ENCODE results near the gene APIP.

Gene APIP

DNA sequence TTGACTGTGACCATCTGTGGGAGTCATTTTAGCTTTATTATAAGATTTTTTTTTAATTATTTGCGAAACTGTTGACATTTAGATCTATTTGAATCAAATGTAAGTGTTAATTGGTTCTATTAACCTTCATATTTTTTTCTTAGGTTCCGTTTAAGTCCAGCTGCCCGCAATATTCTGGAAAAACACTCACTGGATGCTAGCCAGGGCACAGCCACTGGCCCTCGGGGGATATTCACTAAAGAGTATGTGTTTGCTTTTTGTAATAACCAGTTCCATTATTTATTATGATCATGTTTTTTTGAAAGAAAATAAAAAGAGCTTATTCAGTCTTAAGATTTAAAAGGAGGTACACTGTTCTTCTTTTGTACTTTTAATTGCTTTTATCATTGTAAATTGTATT is 44.1 kb upstream of the APIP start:
- no peak overlapping the region for H4K91ac ChIP-seq (ENCODE audit: low read depth, low read length)
- no peak for DNase-seq
- H2BK5ac ChIP-seq (ENCODE audit: low read depth, low read length, poor library complexity), result no peak overlapping the region
- H3K36me3 ChIP-seq (ENCODE audit: control insufficient read depth in 1 of 2, insufficient read depth in 2 of 2, low read length in 2 of 2), result no peaks in the 10 kb centered on the region
- no peak overlapping the region for H3K4ac ChIP-seq (ENCODE audit: low read depth, low read length)
- H3K18ac ChIP-seq (ENCODE audit: low read length), result no peak overlapping the region
- no peak overlapping the region for H4K12ac ChIP-seq (ENCODE audit: low read depth, low read length)
- H4K8ac ChIP-seq (ENCODE audit: low read depth, low read length), result no peak overlapping the region
- no peak overlapping the region for H3K14ac ChIP-seq (ENCODE audit: low read length)
- H3K79me2 ChIP-seq (ENCODE audit: control insufficient read depth, insufficient read depth, low read length, poor library complexity), result no peaks in the 10 kb centered on the region
- H3K23ac ChIP-seq (ENCODE audit: low read length), result no peak overlapping the region
- H3K9ac ChIP-seq (ENCODE audit: low read length), result no peak overlapping the region
- H3K79me1 ChIP-seq (ENCODE audit: low read length), result no peaks in the 10 kb centered on the region
- H3K27ac ChIP-seq (ENCODE audit: low read depth, low read length), result no peak overlapping the region
- H2BK12ac ChIP-seq (ENCODE audit: low read length), result no peak overlapping the region
- no peak overlapping the region for H3K4me2 ChIP-seq (ENCODE audit: low read length)
- no peak overlapping the region for H3K4me3 ChIP-seq (ENCODE audit: low read depth, low read length)
- no CpG with 5 or more reads among the region's 4 CpGs for WGBS (ENCODE audit: extremely low coverage, insufficient coverage, insufficient read length)
- no peaks in the 10 kb centered on the region for H3K4me1 ChIP-seq (ENCODE audit: control insufficient read depth in 1 of 2, insufficient read depth in 2 of 2, low read length in 2 of 2)
- H2BK120ac ChIP-seq (ENCODE audit: insufficient read depth, low read length, poor library complexity), result no peak overlapping the region
- H2AFZ ChIP-seq (ENCODE audit: insufficient read depth, low read length, poor library complexity), result no peak overlapping the region
- H3K27me3 ChIP-seq (ENCODE audit: insufficient read depth, low read length), result no peaks in the 10 kb centered on the region
- no peak overlapping the region for H2AK5ac ChIP-seq (ENCODE audit: low read length)
- no peaks in the 10 kb centered on the region for H3K9me3 ChIP-seq (ENCODE audit: insufficient read depth, low read depth, low read length)

- no peaks in the 10 kb centered on the region for H3K4me1 ChIP-seq (ENCODE audit: control insufficient read depth in 1 of 2, insufficient read depth in 2 of 2, low read length in 2 of 2)
- no peak overlapping the region for H4K12ac ChIP-seq (ENCODE audit: low read depth, low read length)
- H3K18ac ChIP-seq (ENCODE audit: low read length), result no peak overlapping the region
- H3K36me3 ChIP-seq (ENCODE audit: control insufficient read depth in 1 of 2, insufficient read depth in 2 of 2, low read length in 2 of 2), result no peaks in the 10 kb centered on the region
- H2BK5ac ChIP-seq (ENCODE audit: low read depth, low read length, poor library complexity), result no peak overlapping the region
- H3K23ac ChIP-seq (ENCODE audit: low read length), result no peak overlapping the region
- H3K14ac ChIP-seq (ENCODE audit: low read length), result no peak overlapping the region
- H2AFZ ChIP-seq (ENCODE audit: insufficient read depth, low read length, poor library complexity), result no peak overlapping the region
- no peak overlapping the region for H2AK5ac ChIP-seq (ENCODE audit: low read length)
- no peak for DNase-seq
- no peak overlapping the region for H3K9ac ChIP-seq (ENCODE audit: low read length)
- no peak overlapping the region for H3K4me2 ChIP-seq (ENCODE audit: low read length)
- no peaks in the 10 kb centered on the region for H3K27me3 ChIP-seq (ENCODE audit: insufficient read depth, low read length)
- no peak overlapping the region for H2BK12ac ChIP-seq (ENCODE audit: low read length)
- H3K4me3 ChIP-seq (ENCODE audit: low read depth, low read length), result no peak overlapping the region
- no CpG with 5 or more reads among the region's 1 CpG for WGBS (ENCODE audit: extremely low coverage, insufficient coverage, insufficient read length)
- H3K79me1 ChIP-seq (ENCODE audit: low read length), result no peaks in the 10 kb centered on the region
- no peaks in the 10 kb centered on the region for H3K79me2 ChIP-seq (ENCODE audit: control insufficient read depth, insufficient read depth, low read length, poor library complexity)
- H3K27ac ChIP-seq (ENCODE audit: low read depth, low read length), result no peak overlapping the region
- H4K8ac ChIP-seq (ENCODE audit: low read depth, low read length), result no peak overlapping the region
- H4K91ac ChIP-seq (ENCODE audit: low read depth, low read length), result no peak overlapping the region
- H2BK120ac ChIP-seq (ENCODE audit: insufficient read depth, low read length, poor library complexity), result no peak overlapping the region
- no peak overlapping the region for H3K4ac ChIP-seq (ENCODE audit: low read depth, low read length)
- no peaks in the 10 kb centered on the region for H3K9me3 ChIP-seq (ENCODE audit: insufficient read depth, low read depth, low read length)
Observed at GRCh38 chr11:34959770-34960169, 43.6 kb upstream of the APIP start.

- no peaks in the 10 kb centered on the region for H3K9me3 ChIP-seq (ENCODE audit: insufficient read depth, low read depth, low read length)
- no peak overlapping the region for H3K4ac ChIP-seq (ENCODE audit: low read depth, low read length)
Observed at GRCh38 chr11:34957606-34958005, 41.4 kb upstream of the APIP start.

GRCh38 chr11:34957206-34957605 is 41.0 kb upstream of the APIP start:
- no peak overlapping the region for H2AFZ ChIP-seq (ENCODE audit: insufficient read depth, low read length, poor library complexity)
- no peak overlapping the region for H3K4ac ChIP-seq (ENCODE audit: low read depth, low read length)
- H2AK5ac ChIP-seq (ENCODE audit: low read length), result no peak overlapping the region
- H3K79me1 ChIP-seq (ENCODE audit: low read length), result no peaks in the 10 kb centered on the region
- no peak overlapping the region for H3K23ac ChIP-seq (ENCODE audit: low read length)
- H3K4me3 ChIP-seq (ENCODE audit: low read depth, low read length), result no peak overlapping the region
- no peak overlapping the region for H2BK5ac ChIP-seq (ENCODE audit: low read depth, low read length, poor library complexity)
- H2BK120ac ChIP-seq (ENCODE audit: insufficient read depth, low read length, poor library complexity), result no peak overlapping the region
- no peaks in the 10 kb centered on the region for H3K79me2 ChIP-seq (ENCODE audit: control insufficient read depth, insufficient read depth, low read length, poor library complexity)
- no peak overlapping the region for H4K91ac ChIP-seq (ENCODE audit: low read depth, low read length)
- no peak overlapping the region for H3K18ac ChIP-seq (ENCODE audit: low read length)
- no CpG with 5 or more reads among the region's 5 CpGs for WGBS (ENCODE audit: extremely low coverage, insufficient coverage, insufficient read length)
- DNase-seq, result no peak
- no peak overlapping the region for H4K8ac ChIP-seq (ENCODE audit: low read depth, low read length)
- H3K27ac ChIP-seq (ENCODE audit: low read depth, low read length), result no peak overlapping the region
- H3K4me2 ChIP-seq (ENCODE audit: low read length), result no peak overlapping the region
- H3K9me3 ChIP-seq (ENCODE audit: insufficient read depth, low read depth, low read length), result no peaks in the 10 kb centered on the region
- H4K12ac ChIP-seq (ENCODE audit: low read depth, low read length), result no peak overlapping the region
- H3K14ac ChIP-seq (ENCODE audit: low read length), result no peak overlapping the region
- H3K27me3 ChIP-seq (ENCODE audit: insufficient read depth, low read length), result no peaks in the 10 kb centered on the region
- no peak overlapping the region for H2BK12ac ChIP-seq (ENCODE audit: low read length)
- no peaks in the 10 kb centered on the region for H3K36me3 ChIP-seq (ENCODE audit: control insufficient read depth in 1 of 2, insufficient read depth in 2 of 2, low read length in 2 of 2)
- H3K9ac ChIP-seq (ENCODE audit: low read length), result no peak overlapping the region
- no peaks in the 10 kb centered on the region for H3K4me1 ChIP-seq (ENCODE audit: control insufficient read depth in 1 of 2, insufficient read depth in 2 of 2, low read length in 2 of 2)

More at GRCh38 chr11:34957606-34958005, 41.4 kb upstream of the APIP start:
- no peak overlapping the region for H4K12ac ChIP-seq (ENCODE audit: low read depth, low read length)
- no peak overlapping the region for H3K9ac ChIP-seq (ENCODE audit: low read length)
- H2AFZ ChIP-seq (ENCODE audit: insufficient read depth, low read length, poor library complexity), result no peak overlapping the region
- no peak overlapping the region for H2BK12ac ChIP-seq (ENCODE audit: low read length)
- no peak overlapping the region for H2AK5ac ChIP-seq (ENCODE audit: low read length)
- no peak overlapping the region for H3K14ac ChIP-seq (ENCODE audit: low read length)
- no peak for DNase-seq
- no peak overlapping the region for H3K4me3 ChIP-seq (ENCODE audit: low read depth, low read length)
- H3K4me1 ChIP-seq (ENCODE audit: control insufficient read depth in 1 of 2, insufficient read depth in 2 of 2, low read length in 2 of 2), result no peaks in the 10 kb centered on the region
- WGBS (ENCODE audit: extremely low coverage, insufficient coverage, insufficient read length), result no CpG with 5 or more reads among the region's 3 CpGs
- H4K91ac ChIP-seq (ENCODE audit: low read depth, low read length), result no peak overlapping the region
- H3K79me2 ChIP-seq (ENCODE audit: control insufficient read depth, insufficient read depth, low read length, poor library complexity), result no peaks in the 10 kb centered on the region
- no peak overlapping the region for H3K27ac ChIP-seq (ENCODE audit: low read depth, low read length)
- H3K36me3 ChIP-seq (ENCODE audit: control insufficient read depth in 1 of 2, insufficient read depth in 2 of 2, low read length in 2 of 2), result no peaks in the 10 kb centered on the region
- H3K23ac ChIP-seq (ENCODE audit: low read length), result no peak overlapping the region
- H3K4me2 ChIP-seq (ENCODE audit: low read length), result no peak overlapping the region
- H3K18ac ChIP-seq (ENCODE audit: low read length), result no peak overlapping the region
- no peak overlapping the region for H2BK120ac ChIP-seq (ENCODE audit: insufficient read depth, low read length, poor library complexity)
- H4K8ac ChIP-seq (ENCODE audit: low read depth, low read length), result no peak overlapping the region
- H3K27me3 ChIP-seq (ENCODE audit: insufficient read depth, low read length), result no peaks in the 10 kb centered on the region
- H2BK5ac ChIP-seq (ENCODE audit: low read depth, low read length, poor library complexity), result no peak overlapping the region
- H3K79me1 ChIP-seq (ENCODE audit: low read length), result no peaks in the 10 kb centered on the region
